Fibroblast of skin of right biceps (primary cell): ENCODE results near the gene PDCD1LG2.
"Not testable (repeated sequence)": the region's sequence is repeated elsewhere in the genome, so short reads cannot be mapped to it uniquely, and the experiment has no call there.

Experiments used
- DNase-seq: peaks from one replicate; pipeline ENCODE4 v3.0.0-alpha.2; 2013

Gene PDCD1LG2

GRCh38 chr9:5510360-5510931, at the start of gene PDCD1LG2:
Gene PDCD1LG2, plus strand, starts transcription at chr9:5510531. Its CDS starts 12,016 bp downstream, at chr9:5522547.
- peak; percentile 87 for DNase-seq

- not testable (repeated sequence) for DNase-seq
Measured at GRCh38 chr9:5464831-5465330, 45.5 kb upstream of the PDCD1LG2 start.

DNA sequence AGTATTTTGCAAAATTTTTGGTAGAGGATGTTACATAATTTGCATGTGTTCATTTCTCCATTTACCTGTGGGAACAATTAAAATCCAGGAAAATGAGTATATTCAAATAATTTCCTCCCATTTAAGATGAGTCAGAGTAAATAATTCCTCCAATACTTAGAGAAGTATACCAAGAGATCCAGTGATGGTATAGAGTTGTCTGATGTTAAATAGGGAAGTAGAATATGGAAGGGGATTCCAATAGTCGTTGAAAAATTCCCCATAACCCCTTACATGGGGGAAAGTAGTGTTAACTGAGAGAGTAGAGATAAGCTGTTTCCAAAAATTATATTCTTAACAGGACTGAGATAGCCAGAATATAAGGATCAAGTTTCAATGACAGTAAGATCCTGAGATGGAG, 44.3 kb upstream of the PDCD1LG2 start:
- DNase-seq, result no peak

GRCh38 chr9:5466766-5467165, 43.6 kb upstream of the PDCD1LG2 start:
- DNase-seq, result no peak

GRCh38 chr9:5468850-5469249, 41.5 kb upstream of the PDCD1LG2 start:
- no peak for DNase-seq

DNA sequence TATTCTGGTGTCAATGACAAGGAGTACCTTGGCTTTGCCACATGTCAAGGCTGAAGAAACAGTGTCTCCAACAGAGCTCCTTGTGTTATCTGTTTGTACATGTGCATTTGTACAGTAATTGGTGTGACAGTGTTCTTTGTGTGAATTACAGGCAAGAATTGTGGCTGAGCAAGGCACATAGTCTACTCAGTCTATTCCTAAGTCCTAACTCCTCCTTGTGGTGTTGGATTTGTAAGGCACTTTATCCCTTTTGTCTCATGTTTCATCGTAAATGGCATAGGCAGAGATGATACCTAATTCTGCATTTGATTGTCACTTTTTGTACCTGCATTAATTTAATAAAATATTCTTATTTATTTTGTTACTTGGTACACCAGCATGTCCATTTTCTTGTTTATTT, 40.2 kb upstream of the PDCD1LG2 start:
- DNase-seq, result no peak

GRCh38 chr9:5470816-5471215, 39.5 kb upstream of the PDCD1LG2 start:
- DNase-seq, result no peak

- DNase-seq, result not testable (repeated sequence)
Measured at GRCh38 chr9:5475611-5476010, 34.7 kb upstream of the PDCD1LG2 start.

DNA sequence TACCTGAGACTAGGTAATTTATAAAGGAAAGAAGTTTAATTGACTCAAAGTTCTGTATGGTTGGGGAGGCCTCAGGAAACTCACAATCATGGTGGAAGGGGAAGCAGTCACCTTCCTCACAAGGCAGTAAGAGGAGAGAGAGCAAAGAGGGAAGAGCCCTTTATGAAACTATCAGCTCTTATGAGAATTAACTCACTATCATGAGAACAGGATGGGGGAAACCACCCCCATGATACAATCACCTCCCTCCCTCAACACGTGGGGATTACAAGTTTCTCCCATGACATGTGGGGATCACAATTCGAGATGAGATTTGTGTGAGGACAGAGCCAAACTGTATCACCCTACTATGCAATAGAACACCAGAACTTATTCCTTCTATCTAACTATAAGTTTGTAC, 32.1 kb upstream of the PDCD1LG2 start:
- DNase-seq, result no peak

DNA sequence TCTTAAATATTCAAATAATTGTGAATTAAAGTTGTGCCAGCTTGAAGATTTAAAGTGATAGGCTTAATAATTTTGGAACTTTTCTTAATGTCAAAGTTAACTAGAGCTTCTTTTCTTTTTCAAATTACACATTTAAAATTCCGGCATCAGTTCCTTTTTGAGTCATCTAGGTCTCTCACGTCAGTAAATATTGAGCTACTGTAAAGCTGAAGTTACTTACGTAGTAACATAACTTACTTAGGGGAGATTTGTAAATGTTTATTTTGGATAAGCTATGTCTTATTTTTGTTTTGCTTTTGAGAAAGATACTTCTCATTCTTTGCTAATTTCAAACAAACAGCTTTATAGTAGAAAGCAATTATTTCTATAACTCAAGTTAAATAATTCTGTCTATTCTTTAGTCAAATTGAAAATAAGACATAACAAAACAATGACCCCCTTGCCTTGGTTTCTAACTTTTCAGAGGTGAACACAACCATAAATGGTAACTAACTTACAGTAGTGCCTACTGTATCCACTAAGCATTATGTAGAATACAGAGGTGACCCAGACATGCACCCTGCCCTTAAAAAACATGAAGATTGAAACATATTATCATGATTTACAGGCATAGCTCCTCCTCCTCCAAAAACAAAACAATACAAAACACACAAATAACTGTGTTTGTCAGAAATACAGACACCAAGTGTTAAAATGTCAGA, 30.2 kb upstream of the PDCD1LG2 start:
- DNase-seq, result no peak

DNA sequence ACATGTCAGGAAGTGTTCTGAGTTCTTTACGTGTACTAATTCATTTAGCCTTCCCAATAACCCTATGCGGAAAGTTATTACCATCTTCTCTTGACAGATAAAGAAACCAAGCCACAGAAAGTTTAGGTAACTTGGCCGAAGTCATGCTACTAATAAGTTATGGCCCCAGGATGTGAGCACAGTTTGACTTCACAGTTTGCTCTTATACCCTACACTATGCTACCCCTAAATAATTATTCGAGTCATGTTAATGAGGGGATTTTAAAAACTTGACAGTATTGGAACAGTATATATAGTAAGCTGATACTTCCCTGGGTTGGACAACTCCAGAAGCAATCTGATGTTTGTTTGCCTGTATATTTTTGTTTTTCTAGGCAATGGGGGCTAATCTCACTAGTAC, 29.4 kb upstream of the PDCD1LG2 start:
- DNase-seq, result no peak

DNA sequence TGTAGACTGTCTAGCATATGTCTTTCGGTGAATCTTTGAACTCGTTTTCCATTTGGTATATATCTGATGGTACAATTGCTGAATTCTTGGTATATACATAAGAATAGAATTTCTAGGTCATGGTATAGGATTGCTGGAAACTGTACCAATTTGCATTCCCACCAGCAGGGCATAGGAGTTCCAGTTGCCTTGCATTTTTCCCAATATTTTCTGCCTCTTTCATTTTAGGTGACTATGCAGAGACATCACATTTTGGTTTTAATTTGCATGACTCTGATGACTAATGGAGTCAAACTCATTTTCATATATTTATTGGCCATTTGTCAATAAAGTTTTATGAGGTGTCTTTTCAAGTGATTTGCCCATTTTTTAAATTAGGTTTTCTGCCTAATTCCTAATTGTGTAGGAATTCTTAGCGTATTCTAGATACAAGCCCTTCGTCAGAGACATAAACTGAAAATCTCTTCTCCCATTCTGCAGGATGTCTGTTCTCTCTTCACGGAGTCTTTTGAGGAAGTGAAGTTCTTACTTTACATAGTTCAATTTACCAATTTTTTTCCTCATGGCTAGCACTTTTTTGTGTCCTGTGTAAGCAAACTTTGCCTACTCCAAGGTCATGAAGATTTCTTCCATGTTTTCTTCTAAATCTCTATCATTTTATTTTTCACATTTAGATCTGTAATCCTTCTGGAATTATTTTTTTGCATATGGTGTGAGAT, 28.9 kb upstream of the PDCD1LG2 start:
- peak; percentile 24 for DNase-seq

DNA sequence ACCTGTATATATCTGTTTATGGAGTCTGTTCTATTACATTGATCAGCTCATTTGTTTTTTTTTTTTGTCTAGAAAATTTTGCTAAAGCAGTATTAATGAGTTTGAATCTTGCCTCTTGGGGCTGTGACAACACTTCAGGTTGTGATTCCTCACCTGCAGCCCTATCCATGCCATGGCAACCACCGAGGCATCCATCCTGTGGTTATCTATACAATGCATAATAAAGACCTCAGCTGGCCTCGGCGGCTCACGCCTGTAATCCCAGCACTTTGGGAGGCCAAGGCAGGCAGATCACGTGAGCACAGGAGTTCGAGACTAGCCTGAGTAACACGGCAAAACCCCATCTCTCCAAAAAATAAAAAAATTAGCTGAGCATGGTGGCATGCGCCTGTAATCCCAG, 28.1 kb upstream of the PDCD1LG2 start:
- no peak for DNase-seq

DNA sequence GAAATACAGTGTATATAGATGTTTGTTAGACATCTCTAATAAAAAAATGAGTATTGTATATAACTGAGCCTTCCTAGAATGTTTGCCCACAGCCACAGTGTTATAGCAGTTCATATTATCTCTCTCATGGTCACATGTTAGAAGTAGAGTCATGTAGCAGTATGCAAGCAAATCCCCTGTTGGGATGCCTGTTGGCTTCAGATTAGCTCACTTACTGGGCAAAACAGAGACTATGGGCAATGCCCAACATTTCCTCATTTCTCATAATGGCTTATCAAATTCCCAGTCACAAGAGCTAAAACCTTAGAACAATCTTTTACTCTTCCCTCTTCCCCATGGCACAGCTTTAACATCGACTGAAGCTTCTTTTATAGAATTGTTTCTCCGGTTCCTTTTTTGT, 27.0 kb upstream of the PDCD1LG2 start:
- DNase-seq, result no peak

- DNase-seq, result no peak
Measured at GRCh38 chr9:5485378-5486085, 24.8 kb upstream of the PDCD1LG2 start.

DNA sequence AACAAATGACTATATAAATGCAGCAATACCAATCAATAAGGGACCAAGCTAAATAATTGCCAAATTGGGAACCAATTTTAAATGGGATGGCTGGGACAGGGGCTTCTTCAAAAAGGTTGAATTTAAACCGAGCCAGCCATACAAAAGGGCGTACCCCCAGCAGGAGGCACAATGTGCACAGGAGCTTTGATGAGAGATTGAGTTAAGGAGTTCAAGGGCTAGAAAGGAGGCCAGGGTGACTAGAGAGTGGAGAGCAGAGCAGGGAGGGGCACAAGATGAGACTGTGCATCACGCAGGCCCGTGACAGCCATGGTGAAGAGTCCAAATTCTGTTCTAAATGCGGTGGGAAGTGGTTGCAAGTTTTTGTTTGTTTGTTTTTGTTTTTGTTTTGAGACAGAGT, 23.3 kb upstream of the PDCD1LG2 start:
- DNase-seq, result no peak

GRCh38 chr9:5488221-5489008, 21.9 kb upstream of the PDCD1LG2 start:
- no peak for DNase-seq

GRCh38 chr9:5489630-5490490, 20.5 kb upstream of the PDCD1LG2 start:
- no peak for DNase-seq

DNA sequence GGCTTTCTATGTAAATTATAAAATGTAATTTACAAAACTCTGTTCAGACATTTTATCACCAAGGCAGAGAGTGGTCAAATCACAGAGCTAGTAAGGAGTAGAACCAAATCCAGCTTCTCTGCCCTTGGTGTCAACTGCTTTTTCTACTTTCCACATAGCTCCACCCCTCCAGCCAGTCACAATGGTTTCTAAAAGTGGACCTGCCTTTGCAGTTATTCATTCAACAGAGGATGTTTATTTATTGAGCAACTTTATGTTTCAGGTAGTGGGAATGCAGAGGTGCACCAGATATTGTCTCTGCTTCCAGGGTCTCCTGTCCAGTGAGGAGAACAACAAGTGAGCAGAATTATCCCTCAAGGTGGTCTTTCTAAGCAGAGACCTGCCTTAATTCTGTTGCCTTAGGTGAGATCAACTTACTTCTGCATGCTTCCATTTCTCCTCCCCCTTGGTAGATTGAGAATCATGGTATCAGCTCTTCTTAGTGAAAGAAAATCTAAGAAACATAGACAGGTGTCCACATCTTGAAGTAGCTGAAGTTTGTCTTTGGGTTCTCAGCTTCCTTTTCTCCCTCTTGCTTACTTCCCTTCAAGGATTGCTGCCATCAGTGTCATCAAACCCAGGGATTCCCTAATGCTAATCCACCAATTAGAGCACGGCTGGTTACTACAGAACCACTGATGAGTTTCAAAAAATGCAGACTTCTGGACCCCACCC, 17.2 kb upstream of the PDCD1LG2 start:
- DNase-seq, result no peak

- DNase-seq, result peak; percentile 94
Measured at GRCh38 chr9:5493679-5494511, 16.4 kb upstream of the PDCD1LG2 start.
